ENCODE results near the gene NOTCH2. TPM values are rescaled to one million over a fixed set of nuclear protein-coding genes. Genes with fewer than 3 reads are reported as not detected.
"Not testable (repeated sequence)": the region's sequence is repeated elsewhere in the genome, so short reads cannot be mapped to it uniquely, and the experiment has no call there.

NOTCH2 gene
- total RNA-seq (2014; rRNA removed; shearing (Covaris generic); ENCODE audit: low replicate concordance), result 4.7 and 5.4 TPM in 2 replicates

DNA sequence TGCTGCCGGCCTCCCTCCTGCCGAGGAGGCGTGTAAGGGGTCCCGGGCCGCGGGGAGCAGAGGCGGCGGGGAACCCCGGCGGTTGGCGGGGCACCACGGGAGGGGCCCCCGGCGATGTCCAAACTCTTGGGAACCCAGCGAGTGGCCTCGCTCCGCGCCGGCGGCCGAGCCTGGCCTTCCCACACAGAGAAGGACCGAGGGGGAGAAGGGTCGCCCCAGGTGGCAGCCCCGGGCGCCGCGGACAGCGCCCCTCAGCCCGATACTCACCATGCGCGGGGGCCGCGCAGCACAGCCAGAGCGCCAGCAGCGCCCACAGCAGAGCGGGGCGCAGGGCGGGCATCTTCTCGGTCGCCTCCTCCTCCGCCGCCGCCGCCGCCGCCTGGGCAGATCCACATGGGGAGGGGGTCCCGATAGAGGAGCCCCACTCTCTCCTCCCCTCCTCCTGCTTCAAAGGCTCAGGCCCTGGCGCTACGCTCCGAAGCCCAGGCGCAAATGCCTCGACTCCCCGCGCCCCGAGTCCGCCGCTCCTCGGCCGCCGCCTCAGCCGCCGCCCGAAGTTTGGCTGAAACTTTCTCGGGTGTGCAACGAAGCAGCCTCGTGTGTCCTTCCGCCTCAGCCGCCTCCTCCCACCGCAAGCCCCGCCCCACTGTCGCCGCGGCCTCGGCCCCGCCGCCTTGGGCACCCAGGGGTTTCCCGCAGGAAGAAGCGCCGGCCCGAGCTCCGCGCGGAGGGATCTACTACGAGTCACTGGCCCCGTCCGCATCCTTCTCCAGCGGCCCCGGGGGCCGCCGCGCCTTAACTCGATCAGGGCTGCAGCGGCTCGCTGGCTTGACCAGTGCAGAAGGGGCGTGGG is at the start of gene NOTCH2:
TSS of gene NOTCH2 (minus strand) at position 596 of the 853 bp plus-strand sequence. CDS start at position 340, 256 bp downstream.
- peak within 1 kb of the TSS; percentile 54; the same call in 1 of the 2 replicates for H3K4me3 ChIP-seq (ENCODE audit: low read length)

GRCh38 chr1:120117371-120118177 is 48.1 kb upstream of the NOTCH2 start:
- H3K9me3 ChIP-seq (ENCODE audit: low read length); H3K9ac ChIP-seq (ENCODE audit: low read length); H3K79me2 ChIP-seq (ENCODE audit: low read length); H3K4me3 ChIP-seq (ENCODE audit: low read length); H3K4me2 ChIP-seq (ENCODE audit: low read depth, low read length, poor library complexity, severe bottlenecking); H3K4me1 ChIP-seq (ENCODE audit: low read length); DNase-seq; H3K36me3 ChIP-seq (ENCODE audit: insufficient read depth, low read length); H3K27ac ChIP-seq (ENCODE audit: low read length); H4K20me1 ChIP-seq (ENCODE audit: insufficient read depth, low read depth, low read length); H3K9me2 ChIP-seq (replicated peaks; ENCODE audit: insufficient read depth, low read length); H2AFZ ChIP-seq (ENCODE audit: low read length); H3K27me3 ChIP-seq (ENCODE audit: low read length): not testable (repeated sequence)

More for the DNA sequence above, at the start of gene NOTCH2:
- H3K4me2 ChIP-seq (ENCODE audit: low read depth, low read length, poor library complexity, severe bottlenecking), result peak within 1 kb of the TSS; percentile 45
- not testable (repeated sequence) for H3K27ac ChIP-seq (ENCODE audit: low read length); H3K79me2 ChIP-seq (ENCODE audit: low read length); H3K4me1 ChIP-seq (ENCODE audit: low read length); H3K27me3 ChIP-seq (ENCODE audit: low read length); H3K9me3 ChIP-seq (ENCODE audit: low read length); H3K9me2 ChIP-seq (replicated peaks; ENCODE audit: insufficient read depth, low read length); H2AFZ ChIP-seq (ENCODE audit: low read length); H3K36me3 ChIP-seq (ENCODE audit: insufficient read depth, low read length); H4K20me1 ChIP-seq (ENCODE audit: insufficient read depth, low read depth, low read length)
- DNase-seq, result peak; percentile 41
- peak within 1 kb of the TSS; percentile 52 for H3K9ac ChIP-seq (ENCODE audit: low read length)

GRCh38 chr1:120116094-120116493 is 46.6 kb upstream of the NOTCH2 start:
- not testable (repeated sequence) for H3K4me3 ChIP-seq (ENCODE audit: low read length); H2AFZ ChIP-seq (ENCODE audit: low read length); H3K9me2 ChIP-seq (replicated peaks; ENCODE audit: insufficient read depth, low read length); H3K4me1 ChIP-seq (ENCODE audit: low read length); H3K79me2 ChIP-seq (ENCODE audit: low read length); H3K9ac ChIP-seq (ENCODE audit: low read length); H4K20me1 ChIP-seq (ENCODE audit: insufficient read depth, low read depth, low read length); DNase-seq; H3K27me3 ChIP-seq (ENCODE audit: low read length); H3K36me3 ChIP-seq (ENCODE audit: insufficient read depth, low read length); H3K9me3 ChIP-seq (ENCODE audit: low read length); H3K4me2 ChIP-seq (ENCODE audit: low read depth, low read length, poor library complexity, severe bottlenecking); H3K27ac ChIP-seq (ENCODE audit: low read length)

- not testable (repeated sequence) for H3K4me2 ChIP-seq (ENCODE audit: low read depth, low read length, poor library complexity, severe bottlenecking); H3K4me1 ChIP-seq (ENCODE audit: low read length); H2AFZ ChIP-seq (ENCODE audit: low read length); DNase-seq; H4K20me1 ChIP-seq (ENCODE audit: insufficient read depth, low read depth, low read length); H3K4me3 ChIP-seq (ENCODE audit: low read length); H3K27me3 ChIP-seq (ENCODE audit: low read length); H3K36me3 ChIP-seq (ENCODE audit: insufficient read depth, low read length); H3K9me3 ChIP-seq (ENCODE audit: low read length); H3K9ac ChIP-seq (ENCODE audit: low read length); H3K79me2 ChIP-seq (ENCODE audit: low read length); H3K27ac ChIP-seq (ENCODE audit: low read length); H3K9me2 ChIP-seq (replicated peaks; ENCODE audit: insufficient read depth, low read length)
Measured at GRCh38 chr1:120113134-120113533, 43.7 kb upstream of the NOTCH2 start.

DNA sequence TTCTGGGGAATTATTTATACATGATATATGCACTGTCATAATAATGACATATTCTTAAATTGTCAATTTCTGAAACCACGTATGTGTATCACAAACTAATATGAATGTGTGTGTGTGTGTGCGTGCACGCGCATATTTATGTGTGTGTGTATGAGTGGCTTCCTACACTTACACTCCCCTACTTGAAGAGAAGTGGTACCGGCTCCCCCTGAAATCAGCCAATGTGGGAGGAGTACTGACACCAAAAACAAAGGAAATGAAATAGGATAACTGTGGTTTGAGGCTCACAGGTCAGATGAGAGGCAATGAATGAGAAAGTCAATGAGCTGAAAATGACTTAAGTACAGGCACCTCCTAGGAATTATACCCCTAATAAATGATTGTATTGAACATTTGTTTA is 42.8 kb upstream of the NOTCH2 start:
- not testable (repeated sequence) for H2AFZ ChIP-seq (ENCODE audit: low read length); H3K9me2 ChIP-seq (replicated peaks; ENCODE audit: insufficient read depth, low read length); H3K9ac ChIP-seq (ENCODE audit: low read length); H3K4me3 ChIP-seq (ENCODE audit: low read length); H4K20me1 ChIP-seq (ENCODE audit: insufficient read depth, low read depth, low read length); H3K9me3 ChIP-seq (ENCODE audit: low read length); H3K36me3 ChIP-seq (ENCODE audit: insufficient read depth, low read length); H3K27me3 ChIP-seq (ENCODE audit: low read length); H3K4me1 ChIP-seq (ENCODE audit: low read length); DNase-seq; H3K27ac ChIP-seq (ENCODE audit: low read length); H3K4me2 ChIP-seq (ENCODE audit: low read depth, low read length, poor library complexity, severe bottlenecking); H3K79me2 ChIP-seq (ENCODE audit: low read length)

DNA sequence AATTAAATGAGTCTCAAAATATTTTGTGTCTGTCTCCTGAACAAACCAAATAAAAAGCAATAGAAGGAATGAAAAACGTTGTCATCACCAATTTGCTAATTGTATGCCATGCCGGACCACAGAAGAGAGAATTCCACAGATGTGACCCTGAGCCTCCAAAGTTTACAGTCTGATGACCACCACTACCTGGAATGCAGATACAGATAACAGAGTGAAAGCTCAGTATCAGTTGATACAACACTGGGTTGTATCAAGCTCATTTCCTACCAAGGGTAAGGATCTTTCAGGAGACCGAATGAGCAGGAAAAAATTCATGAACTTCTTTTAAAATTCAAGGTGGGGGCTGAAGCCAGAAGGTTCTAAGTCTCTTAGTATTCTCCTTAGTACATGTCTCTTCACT is 42.3 kb upstream of the NOTCH2 start:
- not testable (repeated sequence) for DNase-seq; H3K4me1 ChIP-seq (ENCODE audit: low read length); H3K9me2 ChIP-seq (replicated peaks; ENCODE audit: insufficient read depth, low read length); H3K9ac ChIP-seq (ENCODE audit: low read length); H3K9me3 ChIP-seq (ENCODE audit: low read length); H3K36me3 ChIP-seq (ENCODE audit: insufficient read depth, low read length); H3K79me2 ChIP-seq (ENCODE audit: low read length); H3K27ac ChIP-seq (ENCODE audit: low read length); H3K4me2 ChIP-seq (ENCODE audit: low read depth, low read length, poor library complexity, severe bottlenecking); H3K4me3 ChIP-seq (ENCODE audit: low read length); H4K20me1 ChIP-seq (ENCODE audit: insufficient read depth, low read depth, low read length); H3K27me3 ChIP-seq (ENCODE audit: low read length); H2AFZ ChIP-seq (ENCODE audit: low read length)

GRCh38 chr1:120111008-120111407 is 41.5 kb upstream of the NOTCH2 start:
- not testable (repeated sequence) for H3K9me3 ChIP-seq (ENCODE audit: low read length); H3K36me3 ChIP-seq (ENCODE audit: insufficient read depth, low read length); H3K9ac ChIP-seq (ENCODE audit: low read length); H3K79me2 ChIP-seq (ENCODE audit: low read length); H3K4me2 ChIP-seq (ENCODE audit: low read depth, low read length, poor library complexity, severe bottlenecking); H3K27ac ChIP-seq (ENCODE audit: low read length); H4K20me1 ChIP-seq (ENCODE audit: insufficient read depth, low read depth, low read length); H2AFZ ChIP-seq (ENCODE audit: low read length); H3K9me2 ChIP-seq (replicated peaks; ENCODE audit: insufficient read depth, low read length); H3K27me3 ChIP-seq (ENCODE audit: low read length); H3K4me1 ChIP-seq (ENCODE audit: low read length); H3K4me3 ChIP-seq (ENCODE audit: low read length); DNase-seq

DNA sequence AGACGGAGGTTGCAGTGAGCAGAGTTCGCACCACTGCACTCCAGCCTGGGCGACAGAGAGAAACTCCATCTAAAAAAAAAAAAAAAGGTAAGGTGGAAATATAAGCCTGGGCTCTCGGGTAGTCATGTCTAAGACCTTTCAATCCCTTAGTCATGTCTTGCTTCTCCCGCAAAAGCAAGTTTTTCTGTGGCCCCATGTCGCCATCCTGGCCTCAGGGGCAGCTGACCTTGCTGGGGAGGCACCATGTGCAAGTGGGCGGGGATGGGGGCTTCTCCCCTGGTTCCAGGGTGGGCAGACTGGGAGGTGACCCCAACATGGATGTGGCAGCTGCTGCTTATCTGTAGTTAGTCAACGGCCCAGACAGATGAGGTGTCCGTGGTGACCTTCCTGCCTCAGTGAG is 40.2 kb upstream of the NOTCH2 start:
- H3K9ac ChIP-seq (ENCODE audit: low read length); H3K4me3 ChIP-seq (ENCODE audit: low read length); H3K4me1 ChIP-seq (ENCODE audit: low read length); DNase-seq; H3K9me3 ChIP-seq (ENCODE audit: low read length); H3K27me3 ChIP-seq (ENCODE audit: low read length); H3K36me3 ChIP-seq (ENCODE audit: insufficient read depth, low read length); H3K79me2 ChIP-seq (ENCODE audit: low read length); H4K20me1 ChIP-seq (ENCODE audit: insufficient read depth, low read depth, low read length); H3K4me2 ChIP-seq (ENCODE audit: low read depth, low read length, poor library complexity, severe bottlenecking); H3K27ac ChIP-seq (ENCODE audit: low read length); H3K9me2 ChIP-seq (replicated peaks; ENCODE audit: insufficient read depth, low read length); H2AFZ ChIP-seq (ENCODE audit: low read length): not testable (repeated sequence)
